NCI-H1048 (cell line): ENCODE data around the gene SPEF1.

ENCODE experiments used
- DNase-seq: peaks from one replicate; lab custom pipeline; 2025; lab: John Stamatoyannopoulos, UW

The SPEF1 gene

GRCh38 chr20:3729811-3730540 is 51.3 kb downstream of the SPEF1 start:
- no peak for DNase-seq

- no peak for DNase-seq
Measured at GRCh38 chr20:3729378-3729777, 51.9 kb downstream of the SPEF1 start.

- no peak for DNase-seq
Measured at GRCh38 chr20:3728876-3729275, 52.4 kb downstream of the SPEF1 start.

- DNase-seq = no peak
Measured at GRCh38 chr20:3728354-3728753, 52.9 kb downstream of the SPEF1 start.
